Mammary epithelial cell (primary cell): ENCODE results near the gene FBXO11.

Experiments
- CTCF ChIP-seq, 2 donors: IDR thresholded peaks in 1 of 2; conservative IDR thresholded peaks in 1 of 2; 2 replicates each; pipeline ENCODE4 v1.5.1; 2011 to 2012; ENCODE audit warnings: inconsistent platforms in 2 of 2, low read length in 2 of 2, mild to moderate bottlenecking in 2 of 2, control low read depth in 1 of 2, low read depth in 1 of 2; ENCODE audit not compliant: insufficient read depth in 1 of 2; ENCODE audit errors: extremely low read depth in 1 of 2
- EZH2 ChIP-seq: IDR thresholded peaks from 2 replicates; pipeline ENCODE4 v1.6.1; 2012; ENCODE audit warnings: low read length, inconsistent platforms, borderline replicate concordance

- no peak for TF ChIP-seq CTCF (conservative IDR thresholded peaks at IDR 0.05 in 1 of 2, IDR thresholded peaks at IDR 0.05 in 1 of 2; ENCODE audit: extremely low read depth in 1 of 2, insufficient read depth in 1 of 2, low read depth in 1 of 2, low read length in 2 of 2)
- no peak for TF ChIP-seq EZH2
Observed at GRCh38 chr2:47876912-47877311, 29.4 kb downstream of the FBXO11 start.
